Neural cell (in vitro differentiated cells): ENCODE measurements around the gene ATG14. TPM values are rescaled to one million over a fixed set of nuclear protein-coding genes. Genes with fewer than 3 reads are reported as not detected.

ENCODE experiments used
- H2AFZ ChIP-seq: fragments of 200-600, 300-800 bp; sonication (generic), shearing (Covaris generic); 2 replicates; pipeline ENCODE4 v1.6.0; 2014; ENCODE audit warnings: low read depth, mild to moderate bottlenecking, antibody characterized with exemption, low read length, moderate library complexity
- H3F3A ChIP-seq: fragments of 200-600 bp; shearing (Covaris generic); 2 replicates; pipeline ENCODE4 v1.6.1; 2016; ENCODE audit warnings: mild to moderate bottlenecking, moderate library complexity, mixed read lengths, antibody characterized with exemption, low read length; ENCODE audit not compliant: insufficient read depth, poor library complexity, severe bottlenecking
- H3K27ac ChIP-seq: fragments of 200-600, 300-800 bp; sonication (generic), shearing (Covaris generic); 2 replicates; pipeline ENCODE4 v1.5.1; 2014; ENCODE audit warnings: mild to moderate bottlenecking, low read length, moderate library complexity
- H3K27me3 ChIP-seq: fragments of 300-800, 200-600 bp; sonication (generic), shearing (Covaris generic); 2 replicates; pipeline ENCODE4 v1.6.0; 2014; ENCODE audit warnings: mild to moderate bottlenecking, low read depth, low read length, moderate library complexity; ENCODE audit not compliant: insufficient read depth
- H3K36me3 ChIP-seq: fragments of 300-800, 200-600 bp; sonication (generic), shearing (Covaris generic); 2 replicates; pipeline ENCODE4 v1.5.1; 2014; ENCODE audit warnings: mild to moderate bottlenecking, antibody characterized with exemption, low read length, moderate library complexity; ENCODE audit not compliant: insufficient read depth
- H3K4me2 ChIP-seq: fragments of 300-800, 200-600 bp; sonication (generic), shearing (Covaris generic); 2 replicates; pipeline ENCODE4 v1.6.0; 2014; ENCODE audit warnings: mild to moderate bottlenecking, low read length
- H3K4me3 ChIP-seq: fragments of 300-800, 200-600 bp; sonication (generic), shearing (Covaris generic); 2 replicates; pipeline ENCODE4 v1.5.1; 2014; ENCODE audit warnings: mild to moderate bottlenecking, low read length, moderate library complexity
- H3K79me2 ChIP-seq: fragments of 200-600 bp; shearing (Covaris generic); replicated peaks from 2 replicates; pipeline ENCODE4 v1.6.0; 2014; ENCODE audit warnings: mild to moderate bottlenecking, low read length, moderate library complexity; ENCODE audit not compliant: insufficient read depth
- H3K9ac ChIP-seq: fragments of 300-800, 200-600 bp; sonication (generic), shearing (Covaris generic); 2 replicates; pipeline ENCODE4 v1.6.1; 2016; ENCODE audit warnings: mild to moderate bottlenecking, low read length, mixed read lengths
- H3K9me2 ChIP-seq: fragments of 200-600 bp; shearing (Covaris generic); 2 replicates; pipeline ENCODE4 v1.6.1; 2016; ENCODE audit warnings: mild to moderate bottlenecking, low read length, mixed read lengths; ENCODE audit not compliant: insufficient read depth
- H3K9me3 ChIP-seq: fragments of 200-600, 300-800 bp; sonication (generic), shearing (Covaris generic); 2 replicates; pipeline ENCODE4 v1.6.1; 2016; ENCODE audit warnings: mild to moderate bottlenecking, mixed run types, low read length, moderate library complexity, mixed read lengths
- H4K20me1 ChIP-seq: fragments of 200-600 bp; shearing (Covaris generic); 2 replicates; pipeline ENCODE4 v1.6.1; 2016; ENCODE audit warnings: mild to moderate bottlenecking, mixed run types; ENCODE audit not compliant: insufficient read depth
- CTCF ChIP-seq: fragments of 450-650 bp; IDR thresholded peaks from 2 replicates; pipeline ENCODE4 v1.5.1; 2014; ENCODE audit warnings: antibody characterized with exemption, mild to moderate bottlenecking, moderate library complexity; ENCODE audit not compliant: poor library complexity, severe bottlenecking
- EP300 ChIP-seq: fragments of 450-650 bp; conservative IDR thresholded peaks from 2 replicates; pipeline ENCODE4 v1.6.1; 2014; ENCODE audit warnings: antibody characterized with exemption, mild to moderate bottlenecking, moderate library complexity; ENCODE audit not compliant: poor library complexity, severe bottlenecking
- EZH2 ChIP-seq: fragments of 200-600, 300-800 bp; shearing (Covaris generic), sonication (generic); IDR thresholded peaks from 2 replicates; pipeline ENCODE4 v1.6.1; 2014; ENCODE audit warnings: antibody characterized with exemption, low read length, borderline replicate concordance, mild to moderate bottlenecking; ENCODE audit not compliant: insufficient read depth, poor library complexity, severe bottlenecking
- MXI1 ChIP-seq: fragments of 450-650 bp; conservative IDR thresholded peaks from 2 replicates; pipeline ENCODE4 v1.6.1; 2014; ENCODE audit warnings: antibody characterized with exemption, mild to moderate bottlenecking; ENCODE audit not compliant: poor library complexity, severe bottlenecking
- POLR2AphosphoS5 ChIP-seq: IDR thresholded peaks from 2 replicates; pipeline ENCODE4 v1.6.1; 2012
- RAD21 ChIP-seq: fragments of 450-650 bp; conservative IDR thresholded peaks from 2 replicates; pipeline ENCODE4 v1.6.1; 2014; ENCODE audit warnings: antibody characterized with exemption, mild to moderate bottlenecking, moderate library complexity
- SMC3 ChIP-seq: fragments of 450-650 bp; conservative IDR thresholded peaks from 2 replicates; pipeline ENCODE4 v1.6.1; 2014; ENCODE audit warnings: antibody characterized with exemption, mild to moderate bottlenecking, moderate library complexity; ENCODE audit not compliant: poor library complexity
- TAF1 ChIP-seq: IDR thresholded peaks from 2 replicates; pipeline ENCODE4 v1.6.1; 2012; ENCODE audit warnings: low read depth
- polyA plus RNA-seq: library from polyadenylated mRNA; depleted of rRNA; stranded (reverse); fragments of >200 nt; gene quantifications from 2 replicates; pipeline ENCODE4 v1.2.3, GENCODE V29; 2014
- TF ChIP-seq, protein P1 (sequence below): IDR thresholded peaks from 2 replicates; pipeline ENCODE4 v1.6.1; 2012; ENCODE audit warnings: borderline replicate concordance

ATG14 gene
- polyA plus RNA-seq, 1 donor from 2014 or later: 28.2 TPM

- H3K9ac ChIP-seq: peak overlapping the region; percentile 26
- no peak overlapping the region for H3K4me3 ChIP-seq
- no peaks in the 10 kb centered on the region for H3K36me3 ChIP-seq
- no peaks in the 10 kb centered on the region for H3F3A ChIP-seq
- peak; percentile 34 for TF ChIP-seq TAF1
- TF ChIP-seq POLR2AphosphoS5: no peak
- TF ChIP-seq, protein P1, sequence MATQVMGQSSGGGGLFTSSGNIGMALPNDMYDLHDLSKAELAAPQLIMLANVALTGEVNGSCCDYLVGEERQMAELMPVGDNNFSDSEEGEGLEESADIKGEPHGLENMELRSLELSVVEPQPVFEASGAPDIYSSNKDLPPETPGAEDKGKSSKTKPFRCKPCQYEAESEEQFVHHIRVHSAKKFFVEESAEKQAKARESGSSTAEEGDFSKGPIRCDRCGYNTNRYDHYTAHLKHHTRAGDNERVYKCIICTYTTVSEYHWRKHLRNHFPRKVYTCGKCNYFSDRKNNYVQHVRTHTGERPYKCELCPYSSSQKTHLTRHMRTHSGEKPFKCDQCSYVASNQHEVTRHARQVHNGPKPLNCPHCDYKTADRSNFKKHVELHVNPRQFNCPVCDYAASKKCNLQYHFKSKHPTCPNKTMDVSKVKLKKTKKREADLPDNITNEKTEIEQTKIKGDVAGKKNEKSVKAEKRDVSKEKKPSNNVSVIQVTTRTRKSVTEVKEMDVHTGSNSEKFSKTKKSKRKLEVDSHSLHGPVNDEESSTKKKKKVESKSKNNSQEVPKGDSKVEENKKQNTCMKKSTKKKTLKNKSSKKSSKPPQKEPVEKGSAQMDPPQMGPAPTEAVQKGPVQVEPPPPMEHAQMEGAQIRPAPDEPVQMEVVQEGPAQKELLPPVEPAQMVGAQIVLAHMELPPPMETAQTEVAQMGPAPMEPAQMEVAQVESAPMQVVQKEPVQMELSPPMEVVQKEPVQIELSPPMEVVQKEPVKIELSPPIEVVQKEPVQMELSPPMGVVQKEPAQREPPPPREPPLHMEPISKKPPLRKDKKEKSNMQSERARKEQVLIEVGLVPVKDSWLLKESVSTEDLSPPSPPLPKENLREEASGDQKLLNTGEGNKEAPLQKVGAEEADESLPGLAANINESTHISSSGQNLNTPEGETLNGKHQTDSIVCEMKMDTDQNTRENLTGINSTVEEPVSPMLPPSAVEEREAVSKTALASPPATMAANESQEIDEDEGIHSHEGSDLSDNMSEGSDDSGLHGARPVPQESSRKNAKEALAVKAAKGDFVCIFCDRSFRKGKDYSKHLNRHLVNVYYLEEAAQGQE: peak; percentile 49
- no peak overlapping the region for H3K4me2 ChIP-seq
- no peaks in the 10 kb centered on the region for H3K79me2 ChIP-seq
- H3K27ac ChIP-seq: peak overlapping the region; percentile 40
- H4K20me1 ChIP-seq: no peaks in the 10 kb centered on the region
- H2AFZ ChIP-seq: peak overlapping the region; percentile 85
- H3K27me3 ChIP-seq: no peaks in the 10 kb centered on the region
- no peaks in the 10 kb centered on the region for H3K9me2 ChIP-seq
- no peaks in the 10 kb centered on the region for H3K9me3 ChIP-seq
Measured at GRCh38 chr14:55454264-55455002, 42.8 kb upstream of the ATG14 start.

- Histone ChIP-seq H3K4me3 (no peak overlapping the region), H3K79me2 (no peaks in the 10 kb centered on the region), H3K27ac (no peak overlapping the region), H4K20me1 (no peaks in the 10 kb centered on the region), H3K36me3 (no peaks in the 10 kb centered on the region), H3K9me2 (no peaks in the 10 kb centered on the region), H3K27me3 (no peaks in the 10 kb centered on the region), H3K9ac (no peak overlapping the region), H3K9me3 (no peaks in the 10 kb centered on the region), H2AFZ (no peak overlapping the region), H3K4me2 (no peak overlapping the region), H3F3A (no peaks in the 10 kb centered on the region)
- TF ChIP-seq EZH2: no peak
- no peak for TF ChIP-seq RAD21
- no peak for TF ChIP-seq POLR2AphosphoS5
- no peak for TF ChIP-seq TAF1
- TF ChIP-seq, protein P1: no peak
- no peak for TF ChIP-seq MXI1
- TF ChIP-seq EP300: no peak
- no peak for TF ChIP-seq CTCF
- TF ChIP-seq SMC3: no peak
Measured at GRCh38 chr14:55451950-55452349, 40.3 kb upstream of the ATG14 start.
